Gastroesophageal sphincter (tissue), 4 donors: Measurements from ENCODE around the gene OR2C1. TPM values are rescaled to one million over a fixed set of nuclear protein-coding genes. Genes with fewer than 3 reads are reported as not detected.

Source experiments
- ATAC-seq: fragments of 150-250 bp; one replicate; pipeline ENCODE4 v1.9.1; 2016; ENCODE audit warnings: mild to moderate bottlenecking, moderate library complexity
- H3K27ac ChIP-seq, 4 donors: fragments of 200-600 bp; sonication (generic) in 3 of 4; 1 replicate in 3 of 4; 2 replicates in 1 of 4; pipeline ENCODE4 v1.5.1; 2016 to 2019
- H3K27me3 ChIP-seq: fragments of 200-600 bp; sonication (generic); one replicate; pipeline ENCODE4 v1.5.1; 2019
- H3K36me3 ChIP-seq, 2 donors: fragments of 200-600 bp; sonication (generic); one replicate each; pipeline ENCODE4 v1.5.1; 2019; ENCODE audit warnings: control low read depth in 1 of 2
- H3K4me1 ChIP-seq, 3 donors: fragments of 200-600 bp; sonication (generic); 1 replicate in 2 of 3; 2 replicates in 1 of 3; pipeline ENCODE4 v1.5.1; 2016 to 2019; ENCODE audit warnings: control low read depth in 2 of 3
- H3K4me3 ChIP-seq, 2 donors: fragments of 200-600 bp; sonication (generic); one replicate each; pipeline ENCODE4 v1.5.1; 2019; ENCODE audit warnings: mild to moderate bottlenecking in 1 of 2, moderate library complexity in 1 of 2
- H3K9me3 ChIP-seq, 3 donors: fragments of 200-600 bp; sonication (generic); one replicate each; pipeline ENCODE4 v1.5.1; 2017 to 2019; ENCODE audit warnings: control low read depth in 2 of 3
- EP300 ChIP-seq: sonication (generic); formaldehyde crosslinking; IDR thresholded peaks from one replicate; pipeline ENCODE4 v1.6.1; 2017; ENCODE audit warnings: antibody characterized with exemption, mild to moderate bottlenecking
- POLR2A ChIP-seq, 2 donors: fragments of 450-650 bp; IDR thresholded peaks; one replicate each; pipeline ENCODE4 v1.6.1; 2017; ENCODE audit warnings: antibody characterized with exemption in 2 of 2, mild to moderate bottlenecking in 2 of 2, moderate library complexity in 1 of 2
- POLR2AphosphoS5 ChIP-seq: sonication (generic); formaldehyde crosslinking; IDR thresholded peaks from one replicate; pipeline ENCODE4 v1.6.1; 2017; ENCODE audit warnings: antibody characterized with exemption
- WGBS, 2 donors: methylation state at CpG; one replicate each; pipeline ENCODE4 v1.1.5; 2018; ENCODE audit warnings: low coverage in 1 of 2; 5-methylcytosine and 5-hydroxymethylcytosine counted together
- total RNA-seq, 4 donors: library from RNA; depleted of rRNA; stranded (reverse); fragments of >200 nt; gene quantifications; one replicate each; pipeline ENCODE4 v1.1.0, GENCODE V29; 2016
- TF ChIP-seq, protein P1 (sequence below), 4 experiments: fragments of 200-600 bp in 2 of 4; fragments of 450-650 bp in 2 of 4; sonication (generic) in 1 of 4; IDR thresholded peaks; one replicate each; pipeline ENCODE4 v1.5.1; 2017 to 2019; ENCODE audit warnings: antibody characterized with exemption in 4 of 4, mild to moderate bottlenecking in 2 of 4, moderate library complexity in 2 of 4

Gene OR2C1
- total RNA-seq, 4 donors from 2014 or later = 0.31 TPM; not detected in 3

DNA sequence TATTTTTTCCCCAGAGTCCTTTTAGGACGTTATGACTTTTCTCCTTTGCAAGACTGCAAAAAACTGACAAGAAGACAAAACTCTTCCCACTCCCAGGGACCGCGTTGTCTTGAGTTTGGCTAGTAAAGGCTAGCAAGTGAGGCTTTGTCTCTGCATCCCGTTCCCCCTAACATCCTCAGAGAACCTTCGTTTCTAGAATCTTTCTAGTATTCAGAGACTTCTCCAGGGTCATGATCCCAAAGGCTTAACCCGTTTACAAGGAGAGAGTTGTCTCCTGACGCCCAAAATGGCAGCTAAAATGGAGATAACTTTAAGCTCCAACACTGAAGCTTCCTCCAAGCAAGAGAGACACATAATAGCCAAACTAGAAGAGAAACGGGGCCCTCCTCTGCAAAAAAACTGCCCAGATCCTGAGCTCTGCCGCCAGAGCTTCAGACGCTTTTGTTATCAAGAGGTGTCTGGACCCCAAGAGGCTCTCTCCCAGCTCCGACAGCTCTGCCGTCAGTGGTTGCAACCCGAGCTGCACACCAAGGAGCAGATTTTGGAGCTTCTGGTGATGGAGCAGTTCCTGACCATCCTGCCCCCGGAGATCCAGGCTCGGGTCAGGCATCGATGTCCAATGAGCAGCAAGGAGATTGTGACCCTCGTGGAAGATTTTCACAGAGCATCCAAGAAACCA, 46.2 kb downstream of the OR2C1 start:
- no peak for TF ChIP-seq POLR2A (IDR thresholded peaks at IDR 0.05)
- TF ChIP-seq POLR2AphosphoS5 = no peak
- TF ChIP-seq, protein P1, sequence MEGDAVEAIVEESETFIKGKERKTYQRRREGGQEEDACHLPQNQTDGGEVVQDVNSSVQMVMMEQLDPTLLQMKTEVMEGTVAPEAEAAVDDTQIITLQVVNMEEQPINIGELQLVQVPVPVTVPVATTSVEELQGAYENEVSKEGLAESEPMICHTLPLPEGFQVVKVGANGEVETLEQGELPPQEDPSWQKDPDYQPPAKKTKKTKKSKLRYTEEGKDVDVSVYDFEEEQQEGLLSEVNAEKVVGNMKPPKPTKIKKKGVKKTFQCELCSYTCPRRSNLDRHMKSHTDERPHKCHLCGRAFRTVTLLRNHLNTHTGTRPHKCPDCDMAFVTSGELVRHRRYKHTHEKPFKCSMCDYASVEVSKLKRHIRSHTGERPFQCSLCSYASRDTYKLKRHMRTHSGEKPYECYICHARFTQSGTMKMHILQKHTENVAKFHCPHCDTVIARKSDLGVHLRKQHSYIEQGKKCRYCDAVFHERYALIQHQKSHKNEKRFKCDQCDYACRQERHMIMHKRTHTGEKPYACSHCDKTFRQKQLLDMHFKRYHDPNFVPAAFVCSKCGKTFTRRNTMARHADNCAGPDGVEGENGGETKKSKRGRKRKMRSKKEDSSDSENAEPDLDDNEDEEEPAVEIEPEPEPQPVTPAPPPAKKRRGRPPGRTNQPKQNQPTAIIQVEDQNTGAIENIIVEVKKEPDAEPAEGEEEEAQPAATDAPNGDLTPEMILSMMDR (IDR thresholded peaks at IDR 0.05) = no peak
- no peak for TF ChIP-seq EP300
- ATAC-seq = no peak
- Histone ChIP-seq H3K36me3 (peaks cover 0 to 60% of the 10 kb centered on the region in 2 donors), H3K27me3 (no peaks in the 10 kb centered on the region), H3K4me3 (peak overlapping the region; percentile 79 to 80), H3K4me1 (peaks cover 0 to 38% (median 8%) of the 10 kb centered on the region in 3 donors), H3K9me3 (peaks cover 0 to 54% (median 0%) of the 10 kb centered on the region in 3 donors), H3K27ac (peak overlapping the region; percentile 3 to 92 (median 88))
- WGBS, 2 donors = 19 to 23% methylated on average over 7 to 10 of the region's 17 CpGs

Other genes with a start within 250 kb of the OR2C1 start
- 10 to 100 TPM; 11.6 to 25.8 (median 20.4) TPM for gene ZNF205, start 243.3 kb upstream of the OR2C1 start, total RNA-seq
- 10 to 100 TPM in 2 of 4 donors, 1 to 10 TPM in 2; 3.6 to 22.3 (median 12.2) TPM for gene ZNF213, start 220.9 kb upstream of the OR2C1 start, total RNA-seq
- gene OR1F1, start 167.7 kb upstream of the OR2C1 start, total RNA-seq = not detected
- 10 to 100 TPM in 2 of 4 donors, 1 to 10 TPM in 2; 5.2 to 11.8 (median 8.0) TPM for gene ZNF200, start 120.7 kb upstream of the OR2C1 start, total RNA-seq
- gene MEFV, start 99.3 kb upstream of the OR2C1 start, total RNA-seq = 1 to 10 TPM; 1.2 to 3.4 (median 1.7) TPM
- 10 to 100 TPM; 45.5 to 53.6 (median 47.6) TPM for gene ZNF263, start 72.4 kb upstream of the OR2C1 start, total RNA-seq
- 1 to 10 TPM; 4.4 to 8.3 (median 6.2) TPM for gene TIGD7, start 50.5 kb upstream of the OR2C1 start, total RNA-seq
- 10 to 100 TPM; 19.0 to 28.8 (median 27.3) TPM for gene ZNF75A, start 50.4 kb upstream of the OR2C1 start, total RNA-seq
- 10 to 100 TPM; 11.4 to 25.5 (median 14.0) TPM for gene ZSCAN32, start 45.1 kb downstream of the OR2C1 start, total RNA-seq
- gene ZNF174, start 45.3 kb downstream of the OR2C1 start, total RNA-seq = 10 to 100 TPM; 12.1 to 22.9 (median 22.3) TPM
- gene ZNF597, start 87.6 kb downstream of the OR2C1 start, total RNA-seq = 1 to 10 TPM; 1.4 to 2.8 (median 2.2) TPM
- gene NAA60, start 87.8 kb downstream of the OR2C1 start, total RNA-seq = 10 to 100 TPM; 18.6 to 35.1 (median 28.5) TPM
- gene C16orf90, start 139.6 kb downstream of the OR2C1 start, total RNA-seq = not detected
- gene CLUAP1, start 145.1 kb downstream of the OR2C1 start, total RNA-seq = 10 to 100 TPM; 27.0 to 48.0 (median 30.1) TPM
- gene NLRC3, start 221.5 kb downstream of the OR2C1 start, total RNA-seq = 1 to 10 TPM; 1.1 to 5.8 (median 1.4) TPM